Measurements from ENCODE around the gene PHLDA2. TPM values are rescaled to one million over a fixed set of nuclear protein-coding genes. Genes with fewer than 3 reads are reported as not detected.

Gene PHLDA2
- total and polyA plus RNA-seq, 2 donors (not counting 3 experiments of a cell fraction or from before 2014, with no cell fraction given) = 38.5 to 44.5 TPM

DNA sequence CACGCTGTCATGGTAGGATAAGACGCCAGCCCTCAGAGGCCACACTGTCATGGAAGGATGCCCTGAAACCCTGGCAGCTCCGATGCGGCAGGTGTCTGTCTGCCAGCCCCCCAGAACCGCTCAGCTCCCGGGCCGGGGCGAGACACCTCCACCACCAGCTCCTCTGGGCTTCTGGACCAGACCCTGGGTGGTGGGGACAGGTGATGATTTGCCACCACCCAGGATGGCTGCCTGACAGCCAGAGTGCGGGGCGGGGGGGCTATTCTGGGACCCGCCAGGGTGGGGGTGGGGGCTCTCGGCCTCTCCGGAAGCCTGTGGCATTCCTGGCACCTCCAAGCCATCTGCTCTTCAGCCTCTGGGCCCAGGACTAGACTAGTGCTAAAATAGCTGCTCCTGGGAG is 9.4 kb downstream of the PHLDA2 start:
- no peak for FAIRE-seq
- Histone ChIP-seq H3K4me1 (ENCODE audit: control insufficient read depth, extremely low read depth, insufficient read depth, low read length) (no peaks in the 10 kb centered on the region), H3K4me2 (ENCODE audit: insufficient read depth, low read length) (no peak overlapping the region), H3K9ac (replicated peaks; ENCODE audit: extremely low read depth, insufficient read depth, low read length) (no peak overlapping the region), H2AFZ (ENCODE audit: low read depth, low read length) (no peak overlapping the region), H3K9me3 (replicated peaks; ENCODE audit: control insufficient read depth, insufficient read depth, low read length) (no peaks in the 10 kb centered on the region), H3K27me3 (ENCODE audit: control insufficient read depth in 2 of 2, insufficient read depth in 2 of 2, low read length in 2 of 2) (no peaks in the 10 kb centered on the region), H3K4me3 (replicated peaks in 1 of 3; ENCODE audit: insufficient read depth in 1 of 3, low read depth in 1 of 3, low read length in 3 of 3) (no peak overlapping the region), H3K36me3 (ENCODE audit: control insufficient read depth in 2 of 2, extremely low read depth in 1 of 2, insufficient read depth in 2 of 2, low read length in 2 of 2) (no peaks in the 10 kb centered on the region), H4K20me1 (replicated peaks; ENCODE audit: control insufficient read depth, extremely low read depth, insufficient read depth, low read length) (no peaks in the 10 kb centered on the region), H3K9me1 (replicated peaks; ENCODE audit: control insufficient read depth, extremely low read depth, insufficient read depth, low read length) (no peaks in the 10 kb centered on the region), H3K79me2 (ENCODE audit: control insufficient read depth, insufficient read depth, low read length) (no peaks in the 10 kb centered on the region), H3K27ac (ENCODE audit: insufficient read depth, low read depth, low read length) (no peak overlapping the region)
- intact Hi-C loops (cut with micrococcal nuclease) (no loop called here), dilution Hi-C loops (cut with MboI; ENCODE audit: extremely low pct_ligation_motif_present, low sequenced_read_pairs) (no loop called here)
- BruUV-seq (replicated peaks) = no TSS peak
- DNase-seq (ENCODE audit: low read depth, low spot score) = no peak
- ChIA-PET CTCF (interaction anchor here (0.6 to 2.2 kb wide), 7 partner anchors 8 to 457 kb away, joined by 3 to 10 read pairs (median 3); partner anchors contain the start of gene PHLDA2), POLR2A (interaction anchor here (0.6 kb wide), 1 partner anchor 18 kb away, joined by 3 read pairs; a partner anchor contains a TSS)
- TF ChIP-seq GATA2 (IDR thresholded peaks at IDR 0.05; ENCODE audit: insufficient read depth, insufficient read length, low read depth, low read length) (no peak), FOS (IDR thresholded peaks at IDR 0.05; ENCODE audit: borderline replicate concordance, insufficient read depth, low read length) (no peak), POLR2AphosphoS5 (IDR thresholded peaks at IDR 0.05; ENCODE audit: insufficient read depth, low read depth, low read length) (no peak), MYC (IDR thresholded peaks at IDR 0.05; ENCODE audit: low read depth, low read length) (no peak), JUN (IDR thresholded peaks at IDR 0.05; ENCODE audit: borderline replicate concordance, insufficient read depth, insufficient read length, low read depth) (no peak), EZH2 (IDR thresholded peaks at IDR 0.05; ENCODE audit: borderline replicate concordance, low read depth, low read length, severe bottlenecking) (no peak), POLR2A (IDR thresholded peaks at IDR 0.05; ENCODE audit: low read depth, low read length) (no peak)
- TF ChIP-seq, protein P1, sequence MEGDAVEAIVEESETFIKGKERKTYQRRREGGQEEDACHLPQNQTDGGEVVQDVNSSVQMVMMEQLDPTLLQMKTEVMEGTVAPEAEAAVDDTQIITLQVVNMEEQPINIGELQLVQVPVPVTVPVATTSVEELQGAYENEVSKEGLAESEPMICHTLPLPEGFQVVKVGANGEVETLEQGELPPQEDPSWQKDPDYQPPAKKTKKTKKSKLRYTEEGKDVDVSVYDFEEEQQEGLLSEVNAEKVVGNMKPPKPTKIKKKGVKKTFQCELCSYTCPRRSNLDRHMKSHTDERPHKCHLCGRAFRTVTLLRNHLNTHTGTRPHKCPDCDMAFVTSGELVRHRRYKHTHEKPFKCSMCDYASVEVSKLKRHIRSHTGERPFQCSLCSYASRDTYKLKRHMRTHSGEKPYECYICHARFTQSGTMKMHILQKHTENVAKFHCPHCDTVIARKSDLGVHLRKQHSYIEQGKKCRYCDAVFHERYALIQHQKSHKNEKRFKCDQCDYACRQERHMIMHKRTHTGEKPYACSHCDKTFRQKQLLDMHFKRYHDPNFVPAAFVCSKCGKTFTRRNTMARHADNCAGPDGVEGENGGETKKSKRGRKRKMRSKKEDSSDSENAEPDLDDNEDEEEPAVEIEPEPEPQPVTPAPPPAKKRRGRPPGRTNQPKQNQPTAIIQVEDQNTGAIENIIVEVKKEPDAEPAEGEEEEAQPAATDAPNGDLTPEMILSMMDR (IDR thresholded peaks at IDR 0.05; ENCODE audit: extremely low read depth in 1 of 2, insufficient read depth in 1 of 2, low read depth in 1 of 2, low read length in 2 of 2) = no peak
- TF ChIP-seq, protein P2, sequence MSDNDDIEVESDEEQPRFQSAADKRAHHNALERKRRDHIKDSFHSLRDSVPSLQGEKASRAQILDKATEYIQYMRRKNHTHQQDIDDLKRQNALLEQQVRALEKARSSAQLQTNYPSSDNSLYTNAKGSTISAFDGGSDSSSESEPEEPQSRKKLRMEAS (IDR thresholded peaks at IDR 0.05; ENCODE audit: insufficient read depth, insufficient read length) = no peak

All from endothelial cell of umbilical vein (primary cell).